Esophagus muscularis mucosa (tissue), 4 donors: ENCODE results near the gene LHPP. TPM values are rescaled to one million over a fixed set of nuclear protein-coding genes. Genes with fewer than 3 reads are reported as not detected.

Experiments used
- DNase-seq: peaks from one replicate; pipeline ENCODE4 v3.0.0-alpha.2; 2017; ENCODE audit errors: extremely low spot score
- H3K27ac ChIP-seq, 4 donors: fragments of 200-600 bp; sonication (generic); replicated peaks in 1 of 4; 1 replicate in 3 of 4; 2 replicates in 1 of 4; pipeline ENCODE4 v1.5.1; 2016 to 2019; ENCODE audit warnings: mild to moderate bottlenecking in 1 of 4
- H3K27me3 ChIP-seq, 4 donors: fragments of 200-600 bp; sonication (generic); one replicate each; pipeline versions ENCODE4 v1.5.1 to v1.6.0; 2016 to 2019
- H3K36me3 ChIP-seq, 4 donors: fragments of 200-600 bp; sonication (generic); one replicate each; pipeline ENCODE4 v1.5.1; 2016 to 2019
- H3K4me1 ChIP-seq, 4 donors: fragments of 200-600 bp; sonication (generic); one replicate each; pipeline ENCODE4 v1.5.1; 2016 to 2019
- H3K4me3 ChIP-seq, 4 donors: fragments of 200-600 bp; sonication (generic); 1 replicate in 2 of 4; 2 replicates in 2 of 4; pipeline ENCODE4 v1.5.1; 2016 to 2019; ENCODE audit warnings: mild to moderate bottlenecking in 4 of 4, moderate library complexity in 1 of 4
- H3K9me3 ChIP-seq, 4 donors: fragments of 200-600 bp; sonication (generic); 1 replicate in 3 of 4; 2 replicates in 1 of 4; pipeline ENCODE4 v1.5.1; 2016 to 2019
- EP300 ChIP-seq: sonication (generic); formaldehyde crosslinking; IDR thresholded peaks from one replicate; pipeline ENCODE4 v1.6.1; 2017; ENCODE audit warnings: antibody characterized with exemption
- POLR2A ChIP-seq: fragments of 450-650 bp; IDR thresholded peaks from one replicate; pipeline ENCODE4 v1.6.1; 2017; ENCODE audit warnings: antibody characterized with exemption, moderate library complexity, mild to moderate bottlenecking, low read depth
- POLR2AphosphoS5 ChIP-seq, 2 donors: sonication (generic); formaldehyde crosslinking; IDR thresholded peaks; one replicate each; pipeline ENCODE4 v1.6.1; 2017; ENCODE audit warnings: antibody characterized with exemption in 2 of 2
- WGBS: methylation state at CpG from one replicate; pipeline ENCODE4 v1.1.5; 2018; 5-methylcytosine and 5-hydroxymethylcytosine counted together
- intact Hi-C: fragments of 100-400 bp; cut with DNase I; formaldehyde crosslinking; loops from one replicate; pipeline ENCODE4 v1.15.1; 2023
- total RNA-seq, 4 donors: library from RNA; depleted of rRNA; stranded (reverse); fragments of >200 nt; gene quantifications; one replicate each; pipeline versions ENCODE4 v1.1.0 to v1.2.1, GENCODE V29; 2016
- TF ChIP-seq, protein P1 (sequence below), 3 experiments: fragments of 200-600 bp in 2 of 3; fragments of 450-650 bp in 1 of 3; sonication (generic) in 2 of 3; IDR thresholded peaks; one replicate each; pipeline ENCODE4 v1.5.1; 2017 to 2019; ENCODE audit warnings: antibody characterized with exemption in 3 of 3, mild to moderate bottlenecking in 2 of 3, moderate library complexity in 1 of 3

LHPP gene
- total RNA-seq, 4 donors from 2014 or later = 10.8 to 20.9 (median 15.7) TPM

DNA sequence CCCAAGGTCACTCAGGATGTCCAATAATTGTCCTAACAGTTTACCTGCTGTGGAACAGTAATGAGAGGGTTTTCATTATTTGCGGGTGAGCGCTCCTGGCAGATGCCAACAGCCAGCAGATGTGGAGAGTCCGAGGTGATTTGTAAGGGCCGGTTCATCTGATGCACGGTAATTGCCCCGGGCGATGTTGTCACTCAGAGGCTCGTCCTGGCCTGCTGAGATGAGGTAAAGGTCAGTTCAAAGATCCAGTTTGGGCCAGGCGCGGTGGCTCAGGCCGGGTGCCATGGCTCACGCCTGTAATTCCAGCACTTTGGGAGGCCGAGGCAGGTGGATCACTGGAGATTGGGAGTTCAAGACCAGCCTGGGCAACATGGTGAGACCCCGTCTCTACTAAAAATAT lies 16.9 kb downstream of the LHPP start:
- H3K27me3 ChIP-seq = no peaks in the 10 kb centered on the region
- no peaks in the 10 kb centered on the region for H3K9me3 ChIP-seq
- no peak overlapping the region for H3K4me3 ChIP-seq
- H3K4me1 ChIP-seq = no peaks in the 10 kb centered on the region
- 89% methylated on average over 14 of the region's 14 CpGs for WGBS
- H3K27ac ChIP-seq = no peak overlapping the region
- H3K36me3 ChIP-seq = peaks cover 0 to 2% (median 0%) of the 10 kb centered on the region in 4 donors
- TF ChIP-seq POLR2AphosphoS5 (IDR thresholded peaks at IDR 0.05) (no peak), POLR2A (no peak)
- intact Hi-C loops = no loop called here
- DNase-seq = no peak

DNA sequence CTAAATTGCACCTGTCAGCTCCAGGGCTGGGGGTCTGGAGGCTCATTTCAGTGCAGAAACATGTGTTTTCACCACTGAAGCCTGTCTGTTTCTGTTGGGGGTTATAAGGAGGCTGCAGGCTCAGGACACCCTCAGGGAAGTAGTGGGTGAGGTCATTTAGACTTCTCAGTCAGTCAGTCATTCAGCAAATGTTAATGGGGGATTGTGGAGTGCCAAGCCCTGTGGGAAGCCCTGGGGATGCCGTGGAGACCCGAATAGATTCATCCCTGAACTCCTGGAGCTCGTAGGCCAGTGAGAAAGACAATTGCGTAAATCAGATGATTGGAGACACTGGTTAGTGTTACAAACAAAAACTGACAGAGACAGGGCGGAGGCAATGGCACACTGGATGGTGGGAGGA lies 19.2 kb downstream of the LHPP start:
- no peak overlapping the region for H3K4me3 ChIP-seq
- H3K4me1 ChIP-seq = no peaks in the 10 kb centered on the region
- H3K9me3 ChIP-seq = no peaks in the 10 kb centered on the region
- no peak overlapping the region for H3K27ac ChIP-seq
- no peak for TF ChIP-seq POLR2A
- no peak for TF ChIP-seq EP300
- no peak for TF ChIP-seq POLR2AphosphoS5 (IDR thresholded peaks at IDR 0.05)
- TF ChIP-seq, protein P1, sequence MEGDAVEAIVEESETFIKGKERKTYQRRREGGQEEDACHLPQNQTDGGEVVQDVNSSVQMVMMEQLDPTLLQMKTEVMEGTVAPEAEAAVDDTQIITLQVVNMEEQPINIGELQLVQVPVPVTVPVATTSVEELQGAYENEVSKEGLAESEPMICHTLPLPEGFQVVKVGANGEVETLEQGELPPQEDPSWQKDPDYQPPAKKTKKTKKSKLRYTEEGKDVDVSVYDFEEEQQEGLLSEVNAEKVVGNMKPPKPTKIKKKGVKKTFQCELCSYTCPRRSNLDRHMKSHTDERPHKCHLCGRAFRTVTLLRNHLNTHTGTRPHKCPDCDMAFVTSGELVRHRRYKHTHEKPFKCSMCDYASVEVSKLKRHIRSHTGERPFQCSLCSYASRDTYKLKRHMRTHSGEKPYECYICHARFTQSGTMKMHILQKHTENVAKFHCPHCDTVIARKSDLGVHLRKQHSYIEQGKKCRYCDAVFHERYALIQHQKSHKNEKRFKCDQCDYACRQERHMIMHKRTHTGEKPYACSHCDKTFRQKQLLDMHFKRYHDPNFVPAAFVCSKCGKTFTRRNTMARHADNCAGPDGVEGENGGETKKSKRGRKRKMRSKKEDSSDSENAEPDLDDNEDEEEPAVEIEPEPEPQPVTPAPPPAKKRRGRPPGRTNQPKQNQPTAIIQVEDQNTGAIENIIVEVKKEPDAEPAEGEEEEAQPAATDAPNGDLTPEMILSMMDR (IDR thresholded peaks at IDR 0.05) = no peak
- DNase-seq = no peak
- 89% methylated on average over 5 of the region's 5 CpGs for WGBS
- no peaks in the 10 kb centered on the region for H3K36me3 ChIP-seq
- H3K27me3 ChIP-seq = no peaks in the 10 kb centered on the region
- intact Hi-C loops = no loop called here

DNA sequence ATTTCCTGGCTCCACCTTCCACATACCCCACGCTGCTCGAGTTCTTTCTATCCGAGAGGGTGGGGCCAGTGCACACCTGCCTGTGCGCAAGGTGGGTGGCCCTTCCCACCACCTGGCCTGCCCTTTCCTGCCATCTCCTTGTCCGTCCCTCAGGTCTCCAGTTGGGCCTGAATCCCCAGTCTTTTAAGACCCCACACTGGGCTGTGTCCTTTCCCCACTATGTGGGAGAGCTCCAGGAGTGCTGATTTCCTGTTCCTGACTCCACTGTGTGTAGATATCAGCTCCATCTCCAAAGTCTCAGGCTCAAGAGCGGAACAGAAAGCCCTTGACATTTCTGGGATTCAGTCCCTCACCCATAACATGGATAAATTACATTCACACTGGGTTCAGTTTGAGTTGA lies 20.1 kb downstream of the LHPP start:
- WGBS = 88% methylated on average over 6 of the region's 6 CpGs
- no peak overlapping the region for H3K27ac ChIP-seq
- no peak for DNase-seq
- H3K9me3 ChIP-seq = peaks cover 0 to 1% (median 0%) of the 10 kb centered on the region in 4 donors
- intact Hi-C loops = no loop called here
- H3K27me3 ChIP-seq = no peaks in the 10 kb centered on the region
- no peak overlapping the region for H3K4me3 ChIP-seq
- H3K36me3 ChIP-seq = no peaks in the 10 kb centered on the region
- TF ChIP-seq POLR2A (no peak), EP300 (no peak), POLR2AphosphoS5 (IDR thresholded peaks at IDR 0.05) (no peak)
- TF ChIP-seq, protein P1 (IDR thresholded peaks at IDR 0.05) = no peak
- H3K4me1 ChIP-seq = no peaks in the 10 kb centered on the region

DNA sequence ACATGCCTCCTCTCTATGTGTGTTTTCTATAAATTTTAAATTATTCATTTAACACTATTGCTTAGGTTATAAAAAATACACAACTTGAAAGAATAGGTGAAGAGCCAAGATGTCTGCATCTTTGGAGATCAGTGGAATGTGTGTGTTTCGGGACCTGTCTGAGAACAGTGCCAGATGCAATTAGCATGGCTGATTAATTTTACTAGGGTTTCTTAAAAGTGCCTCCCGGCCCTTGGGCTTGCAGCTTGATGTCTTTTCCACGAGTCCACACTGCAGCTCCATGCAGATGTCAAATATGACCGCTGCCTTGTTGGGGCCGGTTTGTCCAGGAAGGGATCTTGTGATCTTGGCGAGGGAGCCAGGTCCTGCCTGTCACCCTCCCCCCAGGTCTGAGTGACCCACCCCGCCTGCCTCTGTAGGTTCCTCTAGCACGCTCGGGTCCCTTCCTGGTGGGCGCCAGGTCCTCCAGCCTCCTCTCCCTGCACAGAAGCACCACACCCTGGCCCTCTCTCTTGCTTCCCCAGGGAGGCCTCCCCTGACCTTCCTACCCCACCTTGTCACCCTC lies 20.7 kb downstream of the LHPP start:
- 90% methylated on average over 10 of the region's 10 CpGs for WGBS

DNA sequence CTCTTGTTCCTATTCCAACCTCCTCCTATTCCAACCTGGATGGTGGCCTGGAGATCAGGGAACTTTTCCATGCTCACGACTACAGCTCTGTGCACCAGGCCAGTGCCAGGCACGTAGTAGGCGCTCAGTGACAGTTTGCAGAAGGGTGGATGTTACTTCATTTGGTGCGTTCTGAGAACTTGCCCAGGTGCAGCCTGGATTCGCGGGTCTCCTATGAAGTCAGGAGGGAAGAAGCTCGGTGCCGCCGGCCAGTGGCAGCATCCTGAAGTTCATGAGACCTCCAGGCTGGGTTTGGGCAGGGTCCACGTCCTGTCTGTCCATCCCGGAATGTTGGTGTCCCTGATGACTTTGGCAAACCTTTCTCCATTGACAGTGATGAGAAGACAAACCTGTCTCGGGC lies 21.3 kb downstream of the LHPP start:
- DNase-seq = no peak
- Histone ChIP-seq H3K4me1 (no peaks in the 10 kb centered on the region), H3K27me3 (no peaks in the 10 kb centered on the region), H3K9me3 (peaks cover 0 to 6% (median 0%) of the 10 kb centered on the region in 4 donors), H3K27ac (no peak overlapping the region), H3K36me3 (no peaks in the 10 kb centered on the region), H3K4me3 (no peak overlapping the region)
- intact Hi-C loops = no loop called here
- 93% methylated on average over 5 of the region's 12 CpGs for WGBS
- TF ChIP-seq POLR2A (no peak), EP300 (no peak), POLR2AphosphoS5 (IDR thresholded peaks at IDR 0.05) (no peak)
- TF ChIP-seq, protein P1 (IDR thresholded peaks at IDR 0.05) = no peak

More for the DNA sequence above, 20.7 kb downstream of the LHPP start:
- no peak for DNase-seq
- Histone ChIP-seq H3K36me3 (no peaks in the 10 kb centered on the region), H3K27ac (no peak overlapping the region), H3K9me3 (peaks cover 0 to 6% (median 0%) of the 10 kb centered on the region in 4 donors), H3K27me3 (no peaks in the 10 kb centered on the region), H3K4me1 (no peaks in the 10 kb centered on the region), H3K4me3 (no peak overlapping the region)
- TF ChIP-seq EP300 = no peak
- TF ChIP-seq POLR2AphosphoS5 (IDR thresholded peaks at IDR 0.05) = no peak
- TF ChIP-seq POLR2A = no peak
- TF ChIP-seq, protein P1 (IDR thresholded peaks at IDR 0.05) = no peak
- intact Hi-C loops = no loop called here
